ENCODE results near the gene SEC24D.

GRCh38 chr4:118784776-118785175 lies 51.1 kb downstream of the SEC24D start:
- TF ChIP-seq CTCF (conservative IDR thresholded peaks at IDR 0.05; ENCODE audit: low read depth, low read length) (no peak), EZH2 (IDR thresholded peaks at IDR 0.05; ENCODE audit: borderline replicate concordance, low read depth, low read length, poor library complexity, severe bottlenecking) (no peak)

All from A673 (cell line).